Stimulated activated CD4-positive, alpha-beta T cell treated with anti-CD3 and anti-CD28 coated beads, Interleukin-12 subunit alpha, Interleukin-12 subunit beta, amount 100 ng/mL, for 4 hours (primary cell): Measurements from ENCODE around the gene KIFC1.
"Not testable (repeated sequence)": the region's sequence is repeated elsewhere in the genome, so short reads cannot be mapped to it uniquely, and the experiment has no call there.

Source experiments
- DNase-seq: peaks from one replicate; pipeline ENCODE4 v3.0.0-alpha.2; 2020

Gene KIFC1

GRCh38 chr6:33377171-33377570 lies 14.5 kb upstream of the KIFC1 start:
- DNase-seq: no peak

GRCh38 chr6:33379184-33379583 lies 12.4 kb upstream of the KIFC1 start:
- not testable (repeated sequence) for DNase-seq

- no peak for DNase-seq
These were observed 11.2 kb upstream of the KIFC1 start for GRCh38 chr6:33380272-33380981.

GRCh38 chr6:33383427-33384185 lies 8.0 kb upstream of the KIFC1 start:
- DNase-seq: no peak

GRCh38 chr6:33384581-33385020 lies 7.0 kb upstream of the KIFC1 start:
- no peak for DNase-seq

- DNase-seq: no peak
These were observed 1.4 kb upstream of the KIFC1 start for GRCh38 chr6:33390173-33390572.

- no peak for DNase-seq
These were observed 801 bp upstream of the KIFC1 start for GRCh38 chr6:33390767-33391277.

- peak; percentile 25 for DNase-seq
These were observed 435 bp downstream of the KIFC1 start for GRCh38 chr6:33391922-33392594.

- no peak for DNase-seq
These were observed 949 bp downstream of the KIFC1 start for GRCh38 chr6:33392595-33392948.

- DNase-seq: no peak
These were observed 1.4 kb downstream of the KIFC1 start for GRCh38 chr6:33392979-33393378.

- no peak for DNase-seq
These were observed 5.9 kb downstream of the KIFC1 start for GRCh38 chr6:33397541-33397940.

GRCh38 chr6:33398601-33399000 lies 7.0 kb downstream of the KIFC1 start:
- DNase-seq: not testable (repeated sequence)

- DNase-seq: not testable (repeated sequence)
These were observed 8.3 kb downstream of the KIFC1 start for GRCh38 chr6:33399881-33400280.

GRCh38 chr6:33404884-33405283 lies 13.3 kb downstream of the KIFC1 start:
- DNase-seq: no peak

- no peak for DNase-seq
These were observed 13.8 kb downstream of the KIFC1 start for GRCh38 chr6:33405386-33405940.

- no peak for DNase-seq
These were observed 14.5 kb downstream of the KIFC1 start for GRCh38 chr6:33406126-33406525.

GRCh38 chr6:33407132-33407718 lies 15.6 kb downstream of the KIFC1 start:
- no peak for DNase-seq

- peak; percentile 98 for DNase-seq
These were observed 18.6 kb downstream of the KIFC1 start for GRCh38 chr6:33410050-33410710.

GRCh38 chr6:33410711-33411631 lies 19.3 kb downstream of the KIFC1 start, which contains the start of gene PHF1:
TSS of gene PHF1 (plus strand) at chr6:33411014. CDS start at chr6:33412264, 1,250 bp downstream.
- DNase-seq: peak; percentile 75

GRCh38 chr6:33411632-33412005 lies 20.0 kb downstream of the KIFC1 start:
- DNase-seq: no peak
